ENCODE results near the gene SLC6A11.
A peak's percentile ranks its signal among the peaks of the same experiment; 100 is the strongest.

SLC6A11 gene

DNA sequence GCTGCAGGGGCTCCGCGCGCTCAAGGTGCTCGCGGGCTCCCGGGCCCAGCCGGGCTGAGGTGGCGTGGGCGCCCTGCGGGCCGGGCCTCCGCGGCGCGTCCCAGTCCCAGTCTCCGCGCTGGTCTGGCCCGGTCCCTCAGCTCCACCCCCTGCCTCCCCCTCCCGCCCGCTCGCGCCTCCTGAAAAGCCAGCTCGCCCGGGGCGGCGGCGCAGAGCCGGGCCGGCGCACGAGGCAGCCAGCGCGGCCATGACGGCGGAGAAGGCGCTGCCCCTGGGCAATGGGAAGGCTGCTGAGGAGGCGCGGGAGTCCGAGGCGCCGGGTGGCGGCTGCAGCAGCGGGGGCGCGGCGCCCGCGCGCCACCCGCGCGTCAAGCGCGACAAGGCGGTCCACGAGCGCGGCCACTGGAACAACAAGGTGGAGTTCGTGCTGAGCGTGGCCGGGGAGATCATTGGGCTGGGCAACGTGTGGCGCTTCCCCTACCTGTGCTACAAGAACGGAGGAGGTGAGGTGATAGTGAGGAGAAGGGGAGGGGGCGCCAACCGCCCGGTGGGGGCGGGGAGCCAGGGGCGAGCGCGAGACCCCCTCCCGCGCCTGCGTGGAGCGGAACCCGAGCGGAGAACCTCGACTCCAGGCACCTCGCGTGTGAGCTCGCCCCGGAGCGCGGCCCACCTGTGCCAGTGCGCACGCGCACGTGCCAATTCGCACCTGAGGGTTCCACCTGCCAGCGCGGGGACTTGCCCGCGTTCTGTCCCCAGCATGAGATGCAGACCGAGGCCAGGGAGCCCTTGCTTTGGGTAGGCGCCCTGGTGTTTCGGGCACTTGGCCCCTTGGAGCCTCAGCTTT, at the start of gene SLC6A11:
Gene SLC6A11 (plus strand): TSS at position 210 of the 844 bp plus-strand sequence. CDS start 38 bp downstream, at position 248.
- DNase-seq (ENCODE audit: low read depth), result no peak
- H3K4me3 ChIP-seq (ENCODE audit: low read depth, low read length), result peak within 1 kb of the TSS; percentile 53
- TF ChIP-seq, protein P1, sequence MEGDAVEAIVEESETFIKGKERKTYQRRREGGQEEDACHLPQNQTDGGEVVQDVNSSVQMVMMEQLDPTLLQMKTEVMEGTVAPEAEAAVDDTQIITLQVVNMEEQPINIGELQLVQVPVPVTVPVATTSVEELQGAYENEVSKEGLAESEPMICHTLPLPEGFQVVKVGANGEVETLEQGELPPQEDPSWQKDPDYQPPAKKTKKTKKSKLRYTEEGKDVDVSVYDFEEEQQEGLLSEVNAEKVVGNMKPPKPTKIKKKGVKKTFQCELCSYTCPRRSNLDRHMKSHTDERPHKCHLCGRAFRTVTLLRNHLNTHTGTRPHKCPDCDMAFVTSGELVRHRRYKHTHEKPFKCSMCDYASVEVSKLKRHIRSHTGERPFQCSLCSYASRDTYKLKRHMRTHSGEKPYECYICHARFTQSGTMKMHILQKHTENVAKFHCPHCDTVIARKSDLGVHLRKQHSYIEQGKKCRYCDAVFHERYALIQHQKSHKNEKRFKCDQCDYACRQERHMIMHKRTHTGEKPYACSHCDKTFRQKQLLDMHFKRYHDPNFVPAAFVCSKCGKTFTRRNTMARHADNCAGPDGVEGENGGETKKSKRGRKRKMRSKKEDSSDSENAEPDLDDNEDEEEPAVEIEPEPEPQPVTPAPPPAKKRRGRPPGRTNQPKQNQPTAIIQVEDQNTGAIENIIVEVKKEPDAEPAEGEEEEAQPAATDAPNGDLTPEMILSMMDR (IDR thresholded peaks at IDR 0.05; ENCODE audit: control insufficient read depth, extremely low read depth, insufficient read depth), result no peak

DNA sequence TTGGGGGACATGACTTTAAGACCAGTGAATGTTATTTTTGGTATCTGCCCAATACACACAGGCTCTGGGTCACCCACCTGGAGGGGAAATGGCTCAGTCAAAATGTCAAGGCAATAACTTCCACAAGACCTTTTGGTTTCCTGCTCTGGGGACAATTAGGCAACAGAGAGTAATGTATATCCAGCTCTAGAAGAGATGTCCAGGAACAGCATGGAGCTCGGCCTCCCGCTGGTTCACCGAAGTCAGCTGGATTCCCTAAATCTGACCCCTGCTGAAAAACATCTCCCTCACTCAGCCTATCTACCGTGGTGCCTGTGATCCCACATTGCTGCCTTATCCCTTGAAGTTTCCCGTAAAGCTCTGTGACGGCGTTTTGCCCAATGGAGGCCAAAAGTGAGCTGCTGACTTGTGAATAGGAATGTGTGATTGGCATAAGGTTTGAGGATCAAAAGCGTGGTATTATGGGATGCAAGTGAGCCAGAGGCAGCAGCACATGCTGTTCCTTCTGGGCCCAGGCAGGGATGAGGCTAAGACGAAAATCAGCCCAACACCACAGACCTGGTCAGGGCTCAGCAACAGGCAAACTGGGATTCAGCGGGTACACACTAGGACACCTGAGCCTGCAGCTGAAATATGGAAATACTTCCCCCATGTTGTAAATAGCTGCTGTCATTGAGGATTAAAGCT, 47.2 kb upstream of the SLC6A11 start:
- H3K4me3 ChIP-seq (ENCODE audit: low read depth, low read length), result no peak overlapping the region
- TF ChIP-seq, protein P1 (IDR thresholded peaks at IDR 0.05; ENCODE audit: control insufficient read depth, extremely low read depth, insufficient read depth), result no peak
- no peak for DNase-seq (ENCODE audit: low read depth)

DNA sequence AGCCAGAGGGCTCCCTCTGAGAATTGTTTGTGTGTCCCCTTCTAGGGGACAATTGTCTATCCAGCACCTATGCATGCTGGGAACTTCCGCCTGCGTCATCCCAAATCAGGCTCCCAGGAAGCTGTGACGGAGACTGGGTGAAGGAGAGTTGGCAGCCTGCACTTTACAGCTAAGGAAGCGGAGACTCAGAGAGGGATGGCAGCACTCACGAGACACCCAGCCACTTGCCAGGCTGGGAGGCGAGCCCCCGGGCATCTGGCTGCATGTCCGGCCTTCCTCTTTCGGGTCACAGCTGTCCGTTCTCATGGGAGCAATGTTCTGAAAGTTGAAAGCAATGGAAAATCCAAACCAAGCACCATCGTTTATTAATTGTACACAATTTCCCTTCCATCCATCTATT, 45.5 kb upstream of the SLC6A11 start:
- H3K4me3 ChIP-seq (ENCODE audit: low read depth, low read length), result no peak overlapping the region
- DNase-seq (ENCODE audit: low read depth), result no peak
- TF ChIP-seq, protein P1 (IDR thresholded peaks at IDR 0.05; ENCODE audit: control insufficient read depth, extremely low read depth, insufficient read depth), result no peak

DNA sequence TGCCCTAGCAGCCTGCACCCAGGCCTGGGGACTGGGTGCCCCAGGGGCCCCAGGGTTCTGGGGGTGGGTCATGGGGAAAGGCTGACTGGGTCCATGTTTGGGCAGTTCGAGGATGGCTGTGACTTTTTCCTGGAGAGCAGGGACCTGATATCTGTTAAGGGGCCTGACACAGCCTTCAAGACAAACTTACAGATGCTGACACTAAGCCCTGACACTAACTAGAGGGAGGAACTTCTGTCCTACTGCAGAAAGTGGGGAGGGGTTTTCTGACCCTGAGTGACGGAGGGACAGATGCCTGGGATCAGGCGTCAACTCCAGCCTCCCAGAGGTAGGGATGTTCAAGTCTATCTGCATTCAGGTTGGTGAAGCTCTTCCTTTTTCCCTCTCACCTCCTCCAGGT, 45.0 kb upstream of the SLC6A11 start:
- no peak for DNase-seq (ENCODE audit: low read depth)
- TF ChIP-seq, protein P1 (IDR thresholded peaks at IDR 0.05; ENCODE audit: control insufficient read depth, extremely low read depth, insufficient read depth), result no peak
- no peak overlapping the region for H3K4me3 ChIP-seq (ENCODE audit: low read depth, low read length)

DNA sequence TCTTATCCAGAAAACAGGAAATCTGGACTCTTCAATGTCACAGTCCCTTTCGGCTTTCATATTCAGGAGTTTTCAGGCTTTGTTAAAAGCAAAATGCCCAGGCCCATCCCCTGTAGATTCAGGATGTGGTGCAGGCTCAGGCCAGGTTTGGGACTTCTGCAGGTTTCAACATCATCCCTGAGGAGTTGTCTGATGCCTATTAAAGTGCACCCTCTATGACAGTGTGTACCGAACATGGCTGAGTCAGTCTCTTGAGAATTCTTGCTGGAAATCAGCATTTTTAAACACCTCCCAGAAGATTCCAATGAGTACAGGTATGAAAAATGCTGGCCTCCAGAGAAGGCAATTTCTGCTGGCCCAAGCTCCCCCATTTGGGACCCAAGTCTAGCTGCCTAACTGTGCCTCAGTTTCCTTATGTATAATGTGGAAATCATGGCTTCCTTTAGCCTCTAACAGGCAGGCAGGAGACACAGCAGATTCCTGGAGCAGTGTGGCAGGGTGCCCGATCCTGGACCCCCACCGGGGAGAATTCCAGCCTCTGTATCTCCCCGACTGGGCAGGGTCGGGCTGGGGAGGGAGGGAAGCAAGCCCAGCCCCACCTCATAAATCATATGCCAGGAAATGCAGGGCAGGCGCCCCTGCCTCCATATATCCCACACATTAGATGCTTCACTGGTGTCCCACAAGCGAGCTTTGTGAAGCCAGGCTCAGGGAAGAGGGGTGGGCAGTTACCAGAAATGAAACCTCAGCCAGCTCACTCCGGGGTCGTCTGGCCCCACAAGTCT, 44.4 kb upstream of the SLC6A11 start:
- no peak overlapping the region for H3K4me3 ChIP-seq (ENCODE audit: low read depth, low read length)
- DNase-seq (ENCODE audit: low read depth), result no peak
- TF ChIP-seq, protein P1 (IDR thresholded peaks at IDR 0.05; ENCODE audit: control insufficient read depth, extremely low read depth, insufficient read depth), result no peak

DNA sequence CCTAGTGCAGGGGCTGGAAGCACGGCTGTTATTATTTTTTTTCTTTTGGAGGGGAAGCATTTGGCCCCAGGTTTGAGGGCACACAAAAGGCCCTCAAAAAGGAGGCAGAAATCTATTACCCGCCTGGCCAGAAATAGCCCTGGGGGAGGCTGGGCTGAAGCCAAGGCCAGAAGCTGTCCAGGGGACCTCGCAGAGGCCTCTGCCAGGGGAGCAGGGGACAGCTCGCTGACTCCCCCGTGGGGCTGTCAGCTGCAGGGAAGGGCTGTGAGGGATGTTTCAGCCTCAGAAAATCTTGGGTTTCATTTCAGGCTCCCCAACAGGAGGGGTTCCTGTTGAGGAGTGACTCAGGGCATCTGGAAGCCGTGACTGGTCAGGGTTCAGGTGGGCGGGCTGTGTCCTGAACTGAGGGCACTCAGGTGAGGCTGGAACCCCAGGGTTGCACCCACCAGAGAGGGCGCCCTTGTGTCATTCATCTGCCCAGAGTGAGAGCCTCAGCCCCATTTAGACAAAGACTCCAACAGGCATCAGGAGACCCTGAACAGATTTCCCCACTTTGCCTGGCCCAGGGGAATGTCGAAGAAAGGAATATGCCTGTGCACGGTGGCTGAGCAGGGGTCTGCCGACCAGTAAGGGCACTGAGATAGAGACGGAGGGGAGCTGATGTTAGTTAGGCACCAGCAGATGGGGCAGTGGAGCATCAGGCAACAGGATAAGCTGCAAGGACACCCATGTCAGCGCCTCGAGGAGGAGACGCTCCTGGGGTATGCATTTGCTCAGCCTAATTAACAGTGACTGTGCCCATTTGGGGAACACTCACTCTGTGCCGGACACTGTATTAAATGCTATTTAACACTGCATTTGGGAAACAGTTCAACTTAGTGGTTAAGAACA, 43.5 kb upstream of the SLC6A11 start:
- H3K4me3 ChIP-seq (ENCODE audit: low read depth, low read length), result no peak overlapping the region
- TF ChIP-seq, protein P1 (IDR thresholded peaks at IDR 0.05; ENCODE audit: control insufficient read depth, extremely low read depth, insufficient read depth), result peak; percentile 65
- peak; percentile 4 for DNase-seq (ENCODE audit: low read depth)
